Caki2 (cell line): ENCODE data around the gene GPC1. TPM values are rescaled to one million over a fixed set of nuclear protein-coding genes. Genes with fewer than 3 reads are reported as not detected.

Source experiments
- DNase-seq: peaks from one replicate; pipeline ENCODE4 v3.0.0-alpha.2; 2015; ENCODE audit warnings: low read depth
- in situ Hi-C: cut with HindIII; loops from 2 replicates; pipeline ENCODE4 v1.10.0; 2016; ENCODE audit warnings: low sequenced_read_pairs, low pct_unique_long_range_greater_than_20kb, mixed read lengths
- total RNA-seq: library from RNA; depleted of rRNA; stranded (reverse); fragments of >200 nt; shearing (Covaris generic); gene quantifications from 2 replicates; pipeline ENCODE4 v1.2.3, GENCODE V29; 2014; ENCODE audit warnings: low replicate concordance; rRNA removed

Gene GPC1
- total RNA-seq, 1 experiment from 2014 or later, result 134 TPM

DNA sequence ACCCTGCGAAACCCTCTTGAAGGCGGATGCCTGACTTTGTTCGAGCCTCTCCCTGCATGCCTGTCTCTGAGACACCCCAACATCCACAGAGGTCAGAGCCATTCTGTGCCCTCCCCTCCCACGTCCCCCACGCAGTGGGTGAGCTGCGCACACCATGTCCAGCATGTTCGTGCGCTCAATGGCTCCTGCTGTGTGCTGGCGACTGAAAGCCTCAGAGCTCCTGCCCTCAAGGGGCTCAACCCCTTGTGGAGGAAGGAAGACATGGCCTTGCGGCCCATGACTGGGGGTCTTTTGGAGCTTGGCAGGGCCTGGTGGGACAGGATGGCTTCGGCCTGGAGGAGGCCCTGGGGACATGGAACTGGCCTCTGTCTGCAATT, 76.6 kb downstream of the GPC1 start:
- no peak for DNase-seq
- in situ Hi-C loops, result no loop called here

DNA sequence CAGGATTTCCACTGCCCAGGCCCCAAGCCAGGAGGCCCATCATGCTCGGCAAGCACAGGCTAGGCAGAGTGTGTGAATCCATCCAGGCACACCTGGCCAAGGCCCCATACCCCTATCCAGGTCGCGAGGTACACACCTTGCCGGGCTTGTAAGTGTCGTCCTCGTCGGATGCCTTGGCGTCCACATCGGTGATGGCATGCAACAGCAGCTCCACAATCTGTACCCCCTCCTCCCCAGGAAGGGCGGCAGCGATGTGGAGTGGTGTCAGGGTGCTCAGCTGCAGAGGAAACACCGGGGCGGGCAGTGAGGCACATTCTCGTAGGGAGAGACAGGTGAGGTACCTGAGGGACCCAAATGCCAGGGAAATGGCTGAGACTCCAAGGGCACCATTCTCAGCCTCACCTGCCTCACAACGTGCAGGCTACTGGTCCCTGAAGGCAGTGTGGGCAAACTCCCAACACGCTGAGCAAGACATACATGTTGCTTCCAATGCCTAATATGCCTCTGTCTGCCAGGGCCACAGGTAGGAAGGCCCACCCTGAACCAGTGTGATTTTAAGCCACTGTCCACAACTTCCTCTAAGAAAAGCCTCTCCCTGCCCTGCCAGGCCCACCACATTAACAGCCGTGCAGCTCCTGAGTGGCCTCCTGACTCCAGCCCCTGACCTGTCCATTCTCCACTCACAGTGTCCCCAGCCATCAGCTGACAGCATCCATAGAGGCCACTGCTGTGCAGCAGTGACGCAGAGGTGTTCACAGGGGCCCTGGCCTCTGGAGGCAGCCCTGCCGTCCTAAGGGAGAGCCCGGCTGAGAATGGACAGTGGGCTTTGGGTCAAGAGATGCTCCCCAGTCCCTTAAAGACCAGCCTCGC, 77.4 kb downstream of the GPC1 start:
- DNase-seq, result no peak
- in situ Hi-C loops, result no loop called here

DNA sequence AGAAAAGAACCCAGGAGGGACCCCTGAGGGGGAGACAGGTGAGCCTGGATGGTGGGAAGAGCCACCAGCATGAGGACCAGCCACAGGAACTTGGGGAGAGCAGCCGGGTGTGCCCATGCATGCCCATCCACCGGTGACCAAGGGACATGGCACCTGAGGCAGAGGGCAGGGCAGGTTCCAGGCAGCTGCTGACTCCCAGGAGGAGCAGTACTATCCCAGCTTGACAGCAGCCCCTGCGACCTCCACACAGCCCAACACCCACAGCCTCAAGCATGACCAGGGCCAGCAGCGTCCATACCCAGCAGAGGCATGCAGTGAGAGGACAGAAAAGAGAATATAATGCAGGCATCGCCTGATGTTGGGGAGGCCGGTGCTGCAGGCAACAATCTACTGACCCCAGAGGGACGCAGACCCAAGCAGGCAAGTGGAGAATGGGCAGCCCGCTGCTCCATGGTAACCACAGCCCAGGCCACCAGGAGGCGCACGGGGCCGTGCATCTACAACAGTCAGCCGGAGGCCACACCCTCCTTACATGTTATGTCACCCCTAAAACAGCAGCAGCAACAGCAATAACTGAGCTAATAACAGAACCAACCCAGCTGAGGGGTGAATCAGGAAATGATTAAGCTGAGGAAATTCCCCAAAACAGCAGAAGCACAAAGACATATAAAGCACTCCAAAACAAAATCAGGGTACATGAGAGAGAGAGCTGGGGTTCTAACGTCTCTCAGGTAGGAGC, 78.3 kb downstream of the GPC1 start:
- DNase-seq, result no peak
- in situ Hi-C loops, result no loop called here

DNA sequence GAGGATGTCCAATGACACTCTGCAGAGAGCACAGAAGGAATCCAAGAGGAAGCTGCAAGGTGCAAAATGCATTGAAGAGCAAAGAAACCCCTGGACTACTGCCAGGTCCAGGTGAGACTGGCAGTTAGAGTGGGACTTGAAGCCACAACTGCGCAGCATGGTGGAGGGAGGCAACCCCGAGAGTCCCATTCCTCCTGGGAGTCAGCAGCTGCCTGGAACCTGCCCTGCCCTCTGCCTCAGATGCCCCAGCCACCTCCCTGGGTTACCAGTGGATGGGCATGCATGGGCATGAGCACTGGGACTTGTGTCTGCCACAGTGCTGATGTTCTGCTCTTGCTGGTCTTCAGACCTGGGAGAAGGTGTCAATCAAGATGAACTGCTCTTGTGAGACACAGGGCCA, 79.2 kb downstream of the GPC1 start:
- DNase-seq, result no peak
- in situ Hi-C loops, result no loop called here

DNA sequence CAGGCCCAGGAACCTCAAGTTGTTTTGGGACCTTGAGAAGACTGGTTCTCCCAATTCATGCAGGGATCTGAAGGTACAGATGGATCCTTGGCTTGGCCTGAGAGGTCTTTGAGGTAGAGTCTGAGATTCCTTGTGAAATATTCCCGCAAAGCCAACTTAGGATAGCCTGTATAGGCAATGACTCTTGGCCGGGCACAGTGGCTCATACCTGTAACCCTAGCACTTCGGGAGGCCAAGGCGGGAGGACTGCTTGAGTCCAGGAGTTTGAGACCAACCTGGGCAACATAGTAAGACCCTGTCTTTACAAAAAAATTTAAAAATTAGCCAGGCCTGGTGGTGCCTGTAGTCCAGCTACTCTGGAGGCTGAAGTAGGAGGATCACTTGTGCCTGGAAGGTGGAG, 81.9 kb downstream of the GPC1 start:
- in situ Hi-C loops, result no loop called here
- DNase-seq, result no peak

Other genes starting within 250 kb of the GPC1 start
- 2.4 and 7.5 TPM in 2 replicates for gene ANKMY1, start 122.3 kb downstream of the GPC1 start, total RNA-seq
- 8.9 and 10.8 TPM in 2 replicates for gene DUSP28, start 124.7 kb downstream of the GPC1 start, total RNA-seq
- gene RNPEPL1, start 132.8 kb downstream of the GPC1 start, total RNA-seq, result 7.7 and 14.8 TPM in 2 replicates
- 19.7 and 20.5 TPM in 2 replicates for gene CAPN10, start 151.1 kb downstream of the GPC1 start, total RNA-seq
- 1.5 TPM in 1 of 2 replicates, not detected in the other for gene GPR35, start 189.8 kb downstream of the GPC1 start, total RNA-seq
- gene AQP12B, start 247.2 kb downstream of the GPC1 start, total RNA-seq, result not detected in 2 replicates